AG04449 (cell line): ENCODE results near the gene TLX2.

Source experiments
- CTCF ChIA-PET: fragments of 350-600 bp; formaldehyde crosslinking; extraction: SDS; loops from one replicate; lab custom pipeline; 2021; ENCODE audit warnings: antibody characterized with exemption; lab: Yijun Ruan, JAX
- POLR2A ChIA-PET: fragments of 400-600, 350-600 bp; formaldehyde crosslinking; extraction: SDS; loops from one replicate; lab custom pipeline; 2020; ENCODE audit warnings: antibody characterized with exemption, inconsistent platforms; lab: Yijun Ruan, JAX
- DNase-seq: peaks from one replicate; pipeline ENCODE4 v3.0.0-alpha.2; 2010; ENCODE audit warnings: low read depth, low spot score
- H3K4me3 ChIP-seq: 2 replicates; pipeline ENCODE4 v1.5.1; 2011; ENCODE audit warnings: low read depth, mild to moderate bottlenecking, control low read depth, low read length
- CTCF ChIP-seq: IDR thresholded peaks from one replicate; pipeline ENCODE4 v1.5.1; 2011; ENCODE audit warnings: mild to moderate bottlenecking, moderate library complexity, low read length, control low read depth, inconsistent platforms; ENCODE audit not compliant: insufficient read depth; ENCODE audit errors: missing control alignments

The TLX2 gene

GRCh38 chr2:74550231-74550630, 36.0 kb downstream of the TLX2 start:
- TF ChIP-seq CTCF, result no peak
- POLR2A ChIA-PET, result interaction anchor here (1.4 to 1.8 kb wide), 2 partner anchors 27 to 34 kb away, joined by 3 to 7 read pairs; no protein-coding TSS in a partner anchor
- CTCF ChIA-PET, result interaction anchor here (0.8 to 4.9 kb wide), 5 partner anchors 17 to 66 kb away, joined by 3 to 43 read pairs (median 6); no protein-coding TSS in a partner anchor
- peak overlapping the region; percentile 57 for H3K4me3 ChIP-seq
- no peak for DNase-seq

- CTCF ChIA-PET, result interaction anchor here (1.2 to 4.9 kb wide), 6 partner anchors 19 to 42 kb away, joined by 3 to 43 read pairs (median 4); no protein-coding TSS in a partner anchor
- POLR2A ChIA-PET, result interaction anchor here (1.4 kb wide), 1 partner anchor 32 kb away, joined by 3 read pairs; no protein-coding TSS in a partner anchor
- no peak for DNase-seq
- H3K4me3 ChIP-seq, result peak overlapping the region; percentile 92
- no peak for TF ChIP-seq CTCF
Observed at GRCh38 chr2:74551530-74551929, 37.3 kb downstream of the TLX2 start.

- peak overlapping the region; percentile 92 for H3K4me3 ChIP-seq
- DNase-seq, result no peak
- ChIA-PET CTCF (interaction anchor here (0.8 to 4.9 kb wide), 5 partner anchors 21 to 43 kb away, joined by 3 to 43 read pairs (median 3); no protein-coding TSS in a partner anchor), POLR2A (no interaction called here)
- no peak for TF ChIP-seq CTCF
Observed at GRCh38 chr2:74551942-74552913, 38.0 kb downstream of the TLX2 start.

GRCh38 chr2:74552914-74553811, 38.9 kb downstream of the TLX2 start:
- no peak for TF ChIP-seq CTCF
- DNase-seq, result no peak
- POLR2A ChIA-PET, result interaction anchor here (1.0 to 2.1 kb wide), 5 partner anchors 10 to 24 kb away, joined by 3 to 12 read pairs (median 4); partner anchors contain the start of genes AUP1 and HTRA2
- H3K4me3 ChIP-seq, result peak overlapping the region; percentile 92
- CTCF ChIA-PET, result interaction anchor here (0.8 to 1.1 kb wide), 3 partner anchors 10 to 32 kb away, joined by 3 to 4 read pairs (median 3); no protein-coding TSS in a partner anchor

GRCh38 chr2:74553892-74554819, 39.9 kb downstream of the TLX2 start, which contains the start of the genes DOK1 and LOXL3:
Gene DOK1, plus strand, starts transcription at chr2:74554720. Its CDS starts 35 bp downstream, at chr2:74554755.
Gene LOXL3, minus strand, starts transcription at chr2:74553942. Its CDS starts 1,308 bp downstream, at chr2:74552634.
- H3K4me3 ChIP-seq, result peak within 1 kb of the TSS; percentile 92
- CTCF ChIA-PET, result interaction anchor here (1.0 to 5.2 kb wide), 4 partner anchors 10 to 33 kb away, joined by 3 to 39 read pairs (median 4); no protein-coding TSS in a partner anchor
- POLR2A ChIA-PET, result interaction anchor here (0.7 to 2.1 kb wide), 7 partner anchors 9 to 1051 kb away, joined by 3 to 12 read pairs (median 3); partner anchors contain the start of genes AUP1 and HTRA2
- DNase-seq, result peak; percentile 65
- no peak for TF ChIP-seq CTCF
